GM18520 (cell line): Measurements from ENCODE around the gene AKAP1.

ENCODE experiments used
- ATAC-seq: cut with Tn5 transposase; IDR thresholded peaks from one replicate; pipeline ENCODE4 v1.9.1; 2021; ENCODE audit not compliant: unreplicated experiment

Gene AKAP1

DNA sequence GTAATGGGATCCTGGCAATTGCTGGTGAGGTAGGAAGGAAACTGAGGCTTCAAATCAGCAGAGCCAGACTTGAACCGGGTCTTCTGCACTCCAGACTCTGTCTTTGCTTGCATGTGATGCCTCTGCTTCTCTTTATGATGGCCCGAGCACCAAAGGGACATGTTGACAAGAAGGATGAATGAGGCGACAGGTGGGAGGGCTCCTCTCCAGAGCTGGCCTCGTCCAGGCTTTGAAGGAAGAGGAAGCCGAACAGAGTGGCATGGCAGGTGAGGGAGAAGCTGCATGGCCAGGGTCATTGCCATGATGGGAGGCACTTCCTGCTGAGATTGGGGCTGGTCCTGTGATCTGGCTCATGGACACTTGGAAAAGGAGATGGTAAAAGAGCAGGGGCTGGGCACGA is 40.8 kb downstream of the AKAP1 start:
- no peak for ATAC-seq

DNA sequence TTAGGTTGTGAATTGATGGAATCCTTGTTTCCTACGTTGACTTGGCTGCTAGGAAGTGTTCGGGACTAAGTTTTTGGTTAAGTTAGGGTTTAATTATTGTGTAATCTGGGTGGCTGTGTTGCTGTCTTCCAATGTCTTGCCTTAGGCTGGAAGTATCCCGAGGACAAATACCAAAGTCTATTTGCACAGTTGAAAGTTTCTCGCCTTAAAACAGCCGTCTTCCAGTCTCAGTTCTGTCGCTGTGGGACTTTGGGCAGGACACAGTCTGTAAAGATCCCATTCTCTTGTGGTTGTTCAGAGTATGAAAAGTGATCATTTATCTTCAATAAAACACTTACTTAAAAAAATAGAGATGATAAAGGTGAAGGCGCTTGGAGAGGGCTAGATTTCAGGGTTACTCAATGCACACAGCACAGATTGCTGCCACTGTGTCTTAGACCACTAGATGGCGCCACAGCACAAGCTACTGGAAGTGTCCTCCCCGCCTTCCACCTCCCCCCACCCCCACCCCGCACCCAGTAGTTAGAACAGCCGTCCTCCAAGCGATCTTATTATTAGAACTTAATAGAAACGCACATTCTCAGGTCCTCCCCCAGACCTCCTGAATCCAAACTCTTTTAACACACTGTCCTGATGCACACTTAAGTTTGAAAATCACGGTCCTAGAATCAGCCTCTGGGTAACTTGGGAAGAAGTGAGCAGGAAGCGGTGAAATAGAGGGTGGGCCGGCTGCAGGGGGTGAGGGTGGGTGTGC is 45.8 kb downstream of the AKAP1 start:
- no peak for ATAC-seq

DNA sequence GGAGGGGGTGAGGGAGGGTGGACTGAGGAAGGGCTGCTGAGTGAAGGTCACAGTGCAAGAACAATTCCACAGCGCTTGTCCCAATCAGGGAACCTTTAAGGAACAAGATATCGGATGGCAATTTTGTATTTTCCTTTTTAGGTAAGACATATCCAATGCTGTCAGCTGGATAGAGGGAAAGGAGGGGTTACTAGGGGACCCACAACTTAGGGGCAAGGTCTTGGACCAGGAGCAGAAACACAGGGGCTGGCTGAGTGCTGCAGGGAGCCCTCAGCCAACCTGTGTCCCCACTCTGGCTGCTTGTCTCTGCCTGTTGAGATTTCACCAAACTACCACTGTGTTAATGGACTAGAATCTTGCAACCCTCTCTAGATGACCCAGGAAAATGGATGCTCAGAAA is 47.6 kb downstream of the AKAP1 start:
- no peak for ATAC-seq

DNA sequence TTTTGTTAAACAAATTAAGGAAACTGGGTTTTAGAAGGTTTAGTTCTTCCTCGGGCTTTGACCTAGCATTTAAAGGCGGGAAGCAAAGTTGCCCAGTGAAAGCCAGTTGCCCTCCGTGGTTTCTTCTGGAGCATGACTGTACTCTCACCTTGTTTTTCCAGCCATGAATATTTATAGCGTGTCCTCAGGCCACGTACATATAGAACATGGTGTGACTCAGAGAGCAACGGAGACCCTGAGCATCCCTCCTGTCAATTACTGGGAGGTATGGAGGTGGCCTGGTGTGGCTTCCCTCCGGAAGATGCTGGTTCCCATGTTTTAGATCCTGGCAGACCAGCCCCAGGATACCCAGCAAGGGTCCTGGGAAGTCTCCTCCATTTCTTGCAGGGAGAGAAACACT is 48.4 kb downstream of the AKAP1 start:
- ATAC-seq, result no peak

DNA sequence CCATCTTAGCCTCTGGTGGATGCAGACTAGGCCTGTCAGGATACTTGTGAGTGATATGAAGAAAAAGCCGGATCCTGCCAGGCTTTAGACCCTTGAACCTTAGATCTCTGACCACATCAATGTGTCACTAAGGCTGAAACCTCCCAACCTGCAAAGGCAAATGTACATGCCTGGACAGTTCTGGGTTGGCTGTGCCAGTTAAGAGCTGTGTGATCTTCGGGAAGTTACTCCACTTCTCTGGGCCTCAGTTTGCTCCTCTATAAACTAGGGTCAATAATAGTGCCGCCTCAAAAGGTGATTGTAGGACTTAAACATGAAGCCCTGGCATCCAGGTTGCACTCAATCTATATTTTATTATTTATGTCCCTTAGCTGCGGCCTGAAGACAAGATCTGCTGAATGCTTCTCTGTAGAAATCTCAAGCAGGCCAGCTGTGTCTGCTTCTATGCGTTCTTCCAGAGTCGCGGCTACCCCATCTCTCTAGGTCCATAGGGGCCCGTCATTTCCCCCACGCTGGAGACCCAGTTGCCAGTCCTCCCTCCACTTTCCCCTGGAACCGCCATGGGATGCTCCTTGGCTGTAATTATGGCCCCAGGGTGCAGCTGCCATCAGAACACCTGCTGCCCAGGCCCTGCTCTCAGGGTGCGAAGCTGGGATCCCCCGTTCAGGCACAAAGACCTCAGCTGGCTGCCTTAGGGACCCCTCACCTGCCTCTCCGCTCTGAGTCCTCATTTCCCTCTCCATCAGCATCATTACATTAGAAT is 50.2 kb downstream of the AKAP1 start:
- no peak for ATAC-seq

DNA sequence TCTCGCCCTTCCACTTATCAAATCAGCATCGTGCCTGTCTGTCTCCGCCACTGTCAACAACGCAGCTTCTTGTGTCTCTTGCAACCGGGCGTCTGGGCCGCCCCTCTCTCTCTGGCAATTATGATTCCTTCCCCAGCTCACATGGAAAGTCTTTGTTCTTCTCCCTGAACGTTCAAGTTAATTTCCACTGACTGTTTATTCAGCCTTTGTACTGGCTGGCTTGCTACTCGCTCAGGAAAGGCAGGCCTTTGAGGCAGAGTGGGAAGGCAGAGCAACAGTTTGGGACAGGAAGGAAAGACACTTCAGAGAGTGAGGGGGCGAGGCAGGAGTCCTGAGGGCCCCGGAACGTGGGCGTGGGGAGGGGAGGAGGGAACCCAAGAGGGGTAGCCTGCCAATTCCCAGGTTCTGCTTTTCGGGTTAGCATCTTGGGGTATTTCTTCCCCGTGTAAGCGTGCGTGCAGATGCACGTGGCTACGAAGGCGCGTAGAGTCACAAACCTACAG is 50.8 kb downstream of the AKAP1 start:
- no peak for ATAC-seq

DNA sequence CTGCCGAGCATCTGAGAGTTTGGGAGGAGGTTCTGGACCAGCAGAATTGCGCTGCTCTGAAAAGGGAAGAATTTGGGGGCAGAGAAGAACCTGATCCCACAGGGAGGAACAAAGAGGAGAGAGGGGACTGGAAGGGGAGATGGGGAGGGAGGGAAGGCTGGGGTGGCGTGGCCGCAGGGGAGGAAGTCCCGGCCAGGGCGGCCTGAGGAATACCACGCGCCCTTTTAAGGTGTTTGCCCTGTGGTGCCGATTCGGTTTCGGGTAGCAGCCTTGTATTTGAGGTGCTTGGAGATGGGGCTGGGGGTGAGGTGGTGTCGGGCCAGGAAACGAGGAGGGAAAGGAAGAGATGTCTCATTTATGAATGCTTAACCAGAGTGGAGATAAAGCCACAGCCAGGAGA is 51.3 kb downstream of the AKAP1 start:
- no peak for ATAC-seq

DNA sequence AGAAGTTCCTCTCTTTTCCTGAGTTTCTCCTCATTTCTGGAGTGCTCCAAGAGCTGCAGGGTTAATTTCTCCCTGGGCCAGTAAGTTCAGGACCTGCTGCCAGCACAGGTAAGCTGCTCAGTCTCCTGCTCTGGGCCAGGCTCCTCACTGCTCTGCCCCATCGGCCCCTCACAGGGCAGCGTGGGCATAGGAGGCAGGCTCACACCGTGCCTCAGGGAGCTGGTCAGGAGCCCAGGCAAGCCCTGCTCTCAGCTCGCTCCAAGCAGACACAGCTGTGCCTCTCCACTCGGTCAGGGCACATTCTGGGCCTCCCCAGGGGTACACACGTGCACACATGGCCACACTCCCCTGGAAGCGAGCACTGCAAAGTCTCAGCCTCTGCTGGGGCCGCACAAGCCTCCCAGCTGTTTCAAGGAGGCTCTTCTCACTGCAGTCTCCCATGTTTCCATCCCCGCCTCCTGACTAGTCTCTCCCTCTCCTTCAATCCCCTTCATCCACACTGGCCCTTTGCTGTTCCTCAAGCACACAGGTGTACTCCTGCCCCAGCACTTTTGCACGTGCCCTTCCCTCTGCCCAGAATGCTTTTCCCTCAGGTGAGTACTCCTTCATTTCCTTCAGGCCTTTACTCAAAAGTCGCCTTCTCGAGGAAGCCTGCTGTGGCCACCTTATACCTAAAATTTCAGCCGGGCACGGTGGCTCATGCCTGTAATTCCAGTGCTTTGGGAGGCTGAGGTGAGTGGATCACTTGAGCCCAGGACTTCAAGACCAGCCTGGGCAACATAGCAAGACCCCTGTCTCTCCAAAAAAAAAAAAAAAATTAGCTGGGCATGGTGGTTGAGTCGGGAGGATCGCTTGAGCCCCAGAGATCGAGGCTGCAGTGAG is 53.2 kb downstream of the AKAP1 start:
- ATAC-seq, result no peak

DNA sequence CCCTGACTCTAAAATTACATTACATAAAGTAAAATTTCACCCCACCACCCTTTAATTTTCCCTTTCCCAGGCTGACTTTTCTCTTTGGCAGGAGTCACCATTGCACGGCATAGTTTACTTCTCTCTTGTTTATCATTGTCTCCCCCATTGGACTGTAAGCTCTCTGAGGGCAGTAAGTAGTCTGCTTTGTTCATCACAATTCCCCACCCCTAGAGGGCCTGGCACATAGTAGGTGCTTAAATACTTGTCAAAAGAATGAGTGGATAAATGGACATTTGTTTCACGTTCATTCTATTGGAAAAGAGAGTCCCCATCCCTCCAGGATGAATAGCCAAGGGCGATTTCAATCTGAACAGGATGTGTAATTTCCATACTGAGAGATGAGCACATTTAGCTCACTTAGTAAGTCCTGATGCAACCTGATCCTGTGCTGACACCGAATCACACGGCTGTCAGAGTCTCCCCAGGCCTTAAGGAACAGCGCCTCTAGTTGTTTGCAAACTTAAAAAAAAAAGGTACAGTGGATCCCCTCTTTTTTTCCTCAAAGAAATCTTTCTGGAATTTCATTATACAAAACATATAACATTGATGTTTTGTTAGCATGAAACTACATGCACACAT is 54.0 kb downstream of the AKAP1 start:
- ATAC-seq, result no peak

DNA sequence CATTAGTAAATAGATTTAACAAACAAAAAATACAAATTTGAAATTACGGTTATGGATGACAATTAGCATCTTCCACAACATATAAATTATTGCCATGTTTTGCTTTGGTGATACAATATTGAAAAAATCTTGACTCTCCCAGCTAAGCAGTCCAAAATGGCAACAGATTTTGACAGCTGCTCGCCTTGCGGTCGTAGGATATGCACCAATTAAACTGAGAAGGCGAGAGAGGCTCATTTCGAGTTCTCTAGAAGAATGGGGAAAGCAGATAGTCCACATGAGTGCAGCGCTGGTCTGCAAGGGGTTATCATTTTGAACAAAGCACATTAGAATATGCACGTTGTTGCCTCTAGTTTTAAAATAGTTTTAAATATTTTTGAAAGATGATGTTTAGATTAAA is 55.3 kb downstream of the AKAP1 start:
- no peak for ATAC-seq

DNA sequence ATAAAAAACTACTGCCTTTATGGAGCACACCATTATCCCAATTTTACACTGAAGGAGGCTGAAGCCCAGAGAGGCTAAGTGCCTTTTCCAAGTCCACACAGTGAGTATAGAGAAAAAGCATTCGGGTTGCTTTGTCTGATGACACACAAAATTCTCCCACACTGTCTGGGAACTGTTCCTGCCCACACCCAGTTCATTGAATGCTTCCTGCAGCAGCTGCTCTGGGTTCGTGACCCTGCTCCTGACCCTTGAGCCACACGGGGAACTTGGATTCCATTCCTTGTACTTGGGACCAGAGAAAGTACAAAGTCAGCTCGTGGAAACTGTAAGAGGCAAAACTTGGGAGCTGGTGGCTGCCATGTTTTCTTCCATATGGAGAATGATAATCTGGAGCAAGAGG is 57.9 kb downstream of the AKAP1 start:
- no peak for ATAC-seq

DNA sequence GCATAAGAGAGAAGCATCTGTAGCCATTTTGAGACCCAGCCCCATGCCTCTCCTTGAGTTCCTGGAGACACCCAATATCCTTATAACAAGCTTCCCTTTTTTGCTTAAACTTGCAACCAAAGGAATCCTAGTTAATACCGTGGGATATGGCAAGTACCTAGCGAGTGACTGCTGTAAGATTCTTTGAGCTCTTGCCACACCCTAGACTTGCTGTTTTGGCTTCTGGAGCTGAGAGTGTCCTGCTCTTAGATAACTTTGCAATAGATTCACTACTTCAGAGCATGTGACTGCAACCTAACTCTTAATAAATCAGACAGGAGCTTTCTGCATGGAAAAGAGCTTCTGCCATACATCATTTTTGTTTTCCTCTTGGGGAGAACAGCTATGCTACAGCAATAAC is 58.3 kb downstream of the AKAP1 start:
- ATAC-seq, result no peak

DNA sequence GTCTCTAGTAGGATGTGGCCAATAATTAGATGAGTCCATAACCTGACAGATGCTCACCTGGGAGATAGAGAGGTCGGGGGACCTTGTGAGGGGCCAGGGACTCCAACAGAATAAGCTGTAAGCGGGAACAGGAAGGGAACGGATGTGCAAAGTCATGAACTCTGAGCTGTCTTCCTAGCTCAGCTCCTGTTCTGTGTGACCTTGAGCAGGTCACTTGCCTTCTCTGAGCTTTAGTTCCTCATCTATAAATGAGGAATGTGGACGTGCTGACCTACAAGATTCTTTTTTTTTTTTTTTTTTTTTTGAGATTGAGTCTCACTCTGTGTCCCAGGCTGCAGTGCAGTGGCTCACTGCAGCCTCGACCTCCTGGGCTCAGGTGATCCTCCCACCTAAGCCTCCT is 58.9 kb downstream of the AKAP1 start:
- no peak for ATAC-seq

DNA sequence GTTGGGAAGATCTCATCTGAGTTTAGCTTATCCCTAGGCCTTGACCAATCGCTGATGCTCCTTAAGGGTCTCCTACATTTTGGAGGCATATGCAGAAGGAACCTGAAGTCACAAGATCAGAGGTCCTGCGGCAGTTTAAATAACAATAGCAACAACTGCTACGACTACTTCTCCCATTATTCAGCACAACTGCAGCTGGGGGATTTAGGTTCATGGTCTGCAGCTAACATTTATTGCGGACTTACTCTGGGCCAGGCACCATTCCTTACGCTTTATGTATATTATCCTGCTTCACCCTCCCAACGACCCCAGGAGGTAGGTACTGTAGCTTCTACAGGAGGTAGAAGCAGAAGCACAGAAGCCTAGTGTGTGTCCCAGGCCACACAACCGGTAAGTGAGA is 59.5 kb downstream of the AKAP1 start:
- ATAC-seq, result no peak

DNA sequence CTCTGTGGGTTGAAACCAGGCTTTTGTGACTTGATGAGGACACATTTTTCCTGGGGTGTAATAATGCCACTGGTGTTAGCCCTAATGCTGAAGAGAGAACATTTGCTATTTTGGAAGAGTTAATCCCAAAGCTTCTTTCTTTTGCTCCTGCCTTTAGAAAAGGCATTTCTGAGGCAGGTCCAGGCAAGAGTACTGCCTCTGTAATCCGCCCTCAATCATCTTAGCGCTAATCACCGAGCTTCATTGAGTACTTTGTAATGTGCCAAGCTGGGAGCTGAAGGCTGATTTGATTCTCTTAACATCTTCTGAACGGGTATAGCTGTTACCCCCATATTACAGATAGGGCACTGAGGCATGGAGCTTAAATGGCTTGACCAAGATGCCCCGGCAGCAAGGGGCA is 60.3 kb downstream of the AKAP1 start:
- ATAC-seq, result no peak

DNA sequence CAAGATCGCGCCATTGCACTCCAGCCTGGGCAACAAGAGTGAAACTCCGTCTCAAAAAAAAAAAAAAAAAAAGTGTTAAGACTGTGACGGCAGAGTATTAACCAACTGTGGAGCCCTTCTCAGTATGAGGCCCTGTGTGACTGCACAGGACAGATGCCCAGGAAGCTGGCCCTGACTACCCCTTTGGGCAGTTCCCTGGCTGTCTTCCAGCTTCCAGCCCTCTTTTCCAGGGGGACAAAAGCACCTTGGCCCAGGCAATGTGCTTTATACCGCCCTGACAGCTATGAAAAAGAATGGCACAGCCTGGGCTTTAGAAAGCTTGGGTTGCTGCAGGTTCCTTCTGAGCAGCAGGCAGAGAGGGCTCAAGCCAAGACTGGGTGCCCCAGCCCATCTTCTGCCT is 61.2 kb downstream of the AKAP1 start:
- no peak for ATAC-seq

DNA sequence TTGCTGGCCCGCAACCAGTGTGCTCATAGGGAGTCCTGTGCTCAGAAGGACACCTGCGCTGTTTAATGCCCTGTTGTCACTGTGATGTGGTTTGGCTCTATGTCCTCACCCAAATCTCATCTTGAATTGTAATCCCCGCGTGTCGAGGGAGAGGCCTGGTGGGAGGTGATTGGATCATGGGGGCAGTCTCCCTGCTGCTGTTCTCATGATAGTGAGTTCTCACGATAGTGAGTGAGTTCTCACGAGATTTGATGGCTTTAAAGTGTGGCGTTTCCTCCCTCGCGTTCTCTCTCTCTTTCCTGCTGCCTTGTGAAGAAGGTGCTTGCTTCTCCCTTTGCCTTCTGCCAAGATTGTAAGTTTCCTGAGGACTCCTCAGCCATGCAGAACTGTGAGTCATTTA is 66.8 kb downstream of the AKAP1 start:
- ATAC-seq, result no peak

DNA sequence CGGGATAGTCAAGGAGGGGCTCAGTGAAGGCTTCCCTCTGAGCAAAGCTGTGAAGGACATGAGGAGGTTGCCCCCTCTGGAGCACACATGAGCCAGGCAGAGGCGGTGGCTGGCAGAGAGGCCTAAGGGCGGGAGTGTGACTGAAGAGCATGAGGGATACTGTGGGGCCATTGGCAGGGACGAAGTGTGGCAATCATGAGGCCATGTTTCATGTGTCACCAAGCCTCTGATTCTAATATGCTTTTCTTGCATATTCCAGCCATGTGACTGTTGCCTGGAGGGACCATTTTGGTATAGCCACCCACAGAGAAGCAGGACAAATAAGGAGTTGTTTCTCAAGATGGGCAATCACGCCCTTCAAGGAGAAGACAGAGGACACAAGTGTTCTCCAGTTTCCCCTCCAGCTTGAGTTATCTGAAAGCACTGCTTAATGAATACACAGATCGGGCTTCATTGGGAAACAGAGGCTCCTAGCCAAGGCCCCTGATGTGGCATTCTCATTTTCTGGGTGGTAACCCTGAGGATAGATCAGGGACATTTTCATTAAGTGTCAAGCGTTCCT is 68.0 kb downstream of the AKAP1 start:
- ATAC-seq, result no peak

DNA sequence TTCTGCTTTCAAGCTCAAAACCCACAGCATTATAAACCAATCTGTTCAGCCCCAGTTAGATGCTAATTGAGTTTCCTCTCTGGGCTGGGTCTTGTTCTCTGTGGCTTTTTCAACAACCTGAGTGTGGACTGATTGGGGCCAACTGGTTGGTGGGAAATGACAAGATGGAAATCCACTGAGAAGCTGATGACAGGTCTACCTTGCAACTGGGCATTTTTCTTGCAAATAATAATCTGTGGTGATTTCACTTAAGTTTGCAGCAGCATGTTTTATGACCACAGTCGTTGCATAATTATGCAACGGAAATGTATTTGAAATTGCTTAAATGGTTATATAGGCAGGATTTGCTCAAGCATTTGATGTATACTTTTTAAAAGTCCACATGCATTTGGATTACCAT is 69.9 kb downstream of the AKAP1 start:
- no peak for ATAC-seq

DNA sequence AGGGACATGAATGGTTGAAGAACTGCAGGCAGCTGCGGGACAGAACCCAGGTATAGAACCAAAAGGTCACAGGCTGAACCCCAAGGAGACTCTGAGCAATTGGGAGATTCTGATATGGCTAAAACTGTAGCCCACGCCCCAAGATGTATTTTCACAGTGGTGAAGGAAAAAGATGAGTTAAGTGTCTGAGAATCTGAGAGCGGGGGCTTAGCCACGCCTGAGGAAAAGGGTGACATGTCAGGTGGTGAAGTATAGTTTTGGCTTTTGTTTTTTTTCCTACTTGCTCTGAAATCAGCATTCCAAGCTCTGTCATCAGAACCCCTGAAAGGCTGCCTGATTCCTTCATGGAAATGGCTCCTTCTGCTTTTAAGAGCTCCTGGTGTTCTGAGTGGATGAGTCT is 73.3 kb downstream of the AKAP1 start:
- ATAC-seq, result no peak

DNA sequence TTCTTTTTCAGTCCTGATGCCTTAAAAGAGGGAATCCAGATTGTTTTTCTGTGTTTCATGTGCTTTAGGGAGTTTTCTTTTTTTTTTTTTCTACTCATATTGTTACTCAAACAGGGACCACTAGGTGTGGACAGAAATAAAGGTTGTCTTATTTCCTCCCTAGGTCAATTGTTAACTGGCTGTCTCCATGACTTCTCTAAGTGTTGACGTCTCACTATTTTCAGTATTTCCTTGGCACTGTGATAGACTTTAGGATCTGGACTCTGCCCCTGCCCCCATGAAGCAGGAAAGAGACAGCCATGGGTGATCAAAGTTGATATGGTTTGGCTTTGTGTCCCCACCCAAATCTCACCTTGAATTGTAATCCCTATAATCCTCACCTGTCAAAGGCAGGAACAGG is 73.7 kb downstream of the AKAP1 start:
- ATAC-seq, result no peak
